Mesenteric fat pad (tissue), 1 donor: ENCODE results near the gene ADAMTS3. TPM values are rescaled to one million over a fixed set of nuclear protein-coding genes. Genes with fewer than 3 reads are reported as not detected.

ENCODE experiments used
- DNase-seq: peaks from one replicate; pipeline ENCODE4 v3.0.0-alpha.2; 2020; ENCODE audit warnings: low spot score
- total RNA-seq: library from RNA; stranded (reverse); fragmentation: NEBNext Ultra II Directional; extraction: Animal tissue kit (Norgen Biotek cat#: 25700); gene quantifications from one replicate; pipeline ENCODE4 v1.2.1, GENCODE V29; 2021
- donor health status: DM: yes; HTN: yes; CAD: no.

Gene ADAMTS3
- total RNA-seq, 1 donor from 2014 or later, result 2.1 TPM

DNA sequence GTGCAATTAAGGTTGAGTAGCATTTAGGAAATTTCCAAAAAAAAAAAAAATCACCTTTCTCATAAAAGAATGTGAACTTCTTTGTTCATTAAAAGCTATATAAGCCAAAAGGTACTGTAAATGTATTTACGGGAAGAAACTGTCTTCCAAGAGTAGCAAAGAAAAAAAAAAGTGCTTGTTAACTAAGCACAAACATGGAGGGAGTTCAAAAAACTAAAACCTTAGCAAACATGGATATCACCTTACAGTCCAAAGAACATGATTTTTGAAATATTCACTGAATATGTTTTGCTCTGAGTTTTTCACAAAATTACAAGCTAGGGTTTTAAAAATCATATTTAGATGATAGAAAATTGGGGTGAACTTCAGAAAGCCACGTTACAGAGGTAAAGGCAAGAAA is 217.5 kb downstream of the ADAMTS3 start:
- no peak for DNase-seq

- DNase-seq, result no peak
Measured at GRCh38 chr4:72348701-72349100, 220.3 kb downstream of the ADAMTS3 start.

- no peak for DNase-seq
Measured at GRCh38 chr4:72344418-72344817, 224.6 kb downstream of the ADAMTS3 start.

DNA sequence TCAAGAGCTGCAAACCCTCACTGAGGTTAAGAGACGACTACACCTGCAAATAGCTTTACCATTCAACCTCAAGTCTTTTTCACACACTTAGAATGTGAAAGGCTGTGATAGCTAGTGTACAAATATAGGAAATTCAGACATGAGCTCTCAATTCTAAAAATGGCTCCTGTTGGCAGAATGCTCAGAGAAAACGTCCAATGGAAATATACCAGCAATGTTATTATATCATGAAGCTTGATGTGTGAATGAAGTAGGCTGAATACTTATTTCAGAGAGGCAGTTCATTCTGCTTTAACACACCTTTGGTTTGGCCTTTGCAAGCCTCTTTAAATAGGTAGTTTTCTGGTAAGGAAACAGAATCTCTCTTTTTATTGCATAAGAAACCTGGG is 227.6 kb downstream of the ADAMTS3 start:
- DNase-seq, result no peak

- DNase-seq, result no peak
Measured at GRCh38 chr4:72340803-72341431, 228.1 kb downstream of the ADAMTS3 start.

DNA sequence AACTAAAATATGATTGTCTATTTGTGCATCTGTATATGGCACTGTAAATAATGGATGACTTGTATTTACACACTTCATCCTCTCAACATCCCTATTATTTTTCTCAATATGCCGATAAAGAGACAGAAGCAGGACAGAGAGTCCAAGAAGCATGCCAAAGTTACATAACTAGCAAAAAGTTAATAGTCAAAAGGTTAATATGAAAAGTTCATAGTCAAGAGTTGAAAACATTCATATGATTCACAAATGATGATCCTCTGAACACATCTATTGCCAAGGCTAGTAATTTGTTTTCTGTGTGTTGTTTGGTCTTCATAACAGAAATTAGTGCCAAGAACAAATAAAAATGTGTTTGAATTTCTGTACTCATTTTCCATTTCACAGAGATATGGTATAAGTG is 231.0 kb downstream of the ADAMTS3 start:
- no peak for DNase-seq

DNA sequence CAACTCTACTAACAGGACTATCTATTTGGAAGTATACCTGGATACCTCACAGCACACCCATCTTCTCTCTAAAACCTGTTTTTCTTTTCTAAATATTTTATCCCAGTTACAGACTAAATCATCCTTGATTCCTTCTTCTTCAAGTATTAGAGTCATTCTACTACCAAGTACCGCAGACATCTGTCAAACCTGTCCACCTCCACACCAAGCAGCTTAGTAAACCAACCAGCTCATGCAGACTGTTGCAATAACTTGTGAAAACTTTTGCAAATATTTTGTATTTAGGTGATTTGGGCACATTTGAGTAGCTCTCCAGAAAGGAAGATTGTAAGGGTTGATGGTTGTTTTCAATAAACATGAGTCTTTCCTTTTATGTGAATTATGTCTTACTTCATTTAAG is 238.6 kb downstream of the ADAMTS3 start:
- DNase-seq, result no peak

- DNase-seq, result no peak
Measured at GRCh38 chr4:72326692-72327632, 242.1 kb downstream of the ADAMTS3 start.

- no peak for DNase-seq
Measured at GRCh38 chr4:72325215-72325614, 243.8 kb downstream of the ADAMTS3 start.

- DNase-seq, result no peak
Measured at GRCh38 chr4:72323227-72323626, 245.8 kb downstream of the ADAMTS3 start.

DNA sequence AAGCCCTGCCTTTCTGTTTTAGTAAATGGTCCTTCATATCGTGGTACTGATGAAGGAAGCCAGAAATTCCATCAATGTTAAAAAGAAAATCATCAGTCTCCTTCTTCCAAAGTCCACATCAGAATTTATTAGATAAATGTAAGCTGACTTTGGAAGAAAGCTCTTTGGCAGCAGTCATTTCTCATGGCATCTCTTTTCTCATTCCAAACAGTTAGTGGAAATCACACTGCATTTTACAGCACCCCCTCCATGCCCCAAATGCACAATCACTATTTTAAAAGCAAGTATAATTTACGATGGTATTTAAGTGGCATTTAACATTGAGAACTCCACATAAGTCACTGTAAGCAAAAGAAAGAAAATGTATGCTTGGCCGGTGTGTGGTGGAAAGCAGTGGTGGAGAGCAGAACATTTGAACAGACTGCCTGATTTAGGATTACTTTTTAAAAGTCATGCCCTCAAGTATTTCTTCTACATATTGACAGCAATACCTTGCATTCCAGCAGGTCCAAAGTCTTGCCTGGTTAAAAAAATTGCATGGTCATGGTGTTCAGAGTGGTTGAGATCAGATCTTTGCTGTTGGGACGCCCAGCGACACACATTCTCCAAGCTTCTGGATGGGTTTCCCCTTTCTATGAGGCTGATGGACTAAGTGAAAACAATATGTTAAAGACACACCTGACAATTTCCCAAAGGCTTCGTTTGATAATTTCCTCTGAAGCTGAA is 248.6 kb downstream of the ADAMTS3 start:
- no peak for DNase-seq

- DNase-seq, result no peak
Measured at GRCh38 chr4:72319601-72320021, 249.4 kb downstream of the ADAMTS3 start.

DNA sequence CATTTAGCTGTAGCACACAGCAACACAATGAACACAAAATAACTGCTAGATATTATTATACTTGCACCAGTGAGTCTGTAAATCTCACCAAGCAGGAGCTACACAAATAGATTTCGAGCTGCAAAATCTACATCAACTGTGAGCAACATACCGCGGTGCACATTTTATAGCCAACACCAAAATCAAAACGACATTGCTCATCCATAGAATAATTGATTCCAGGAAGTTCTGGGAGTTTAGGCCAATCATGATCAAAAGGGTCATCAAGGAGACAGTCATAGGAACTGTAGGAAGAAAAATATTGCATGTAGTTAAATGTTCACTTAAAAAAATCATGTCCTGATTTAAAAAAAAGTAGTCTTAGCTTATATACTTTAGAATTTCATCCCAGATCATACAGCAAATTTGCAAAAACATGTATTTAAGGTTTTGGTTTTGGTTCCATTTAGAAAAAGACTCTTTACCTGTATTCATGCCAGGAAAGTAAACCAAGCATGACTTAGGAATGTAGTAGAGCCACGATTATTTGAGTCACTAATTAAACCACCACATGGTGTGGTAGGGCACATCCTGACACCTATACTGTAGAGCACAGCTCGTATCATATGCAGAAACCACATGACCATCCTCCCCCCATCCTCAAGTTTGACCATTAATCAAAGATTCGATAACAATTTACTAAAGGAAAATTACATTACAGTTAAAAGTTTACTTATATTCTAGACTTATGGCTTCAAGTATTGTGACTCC is 250.4 kb downstream of the ADAMTS3 start:
- no peak for DNase-seq

DNA sequence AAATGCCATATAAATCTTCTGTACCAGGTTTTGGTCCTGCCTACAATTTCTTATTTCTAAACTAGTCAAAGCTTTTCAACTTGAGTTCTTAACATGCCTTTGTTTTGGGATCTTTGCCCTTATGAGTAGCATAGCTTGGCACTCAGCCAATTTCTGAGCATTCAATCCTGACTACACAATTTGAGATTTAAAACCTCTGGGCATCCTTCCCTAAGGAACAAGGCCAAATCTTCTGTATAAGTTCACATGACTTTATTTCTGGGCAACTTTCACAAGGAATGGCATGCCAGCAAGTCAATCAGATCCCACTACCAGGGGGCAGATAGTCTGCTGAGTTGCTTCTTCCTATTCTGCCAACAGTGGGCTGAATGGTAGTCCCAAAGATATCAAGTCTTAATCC is 254.2 kb downstream of the ADAMTS3 start:
- no peak for DNase-seq

GRCh38 chr4:72313121-72313520 is 255.9 kb downstream of the ADAMTS3 start:
- no peak for DNase-seq

GRCh38 chr4:72312032-72312650 is 256.9 kb downstream of the ADAMTS3 start:
- DNase-seq, result no peak

DNA sequence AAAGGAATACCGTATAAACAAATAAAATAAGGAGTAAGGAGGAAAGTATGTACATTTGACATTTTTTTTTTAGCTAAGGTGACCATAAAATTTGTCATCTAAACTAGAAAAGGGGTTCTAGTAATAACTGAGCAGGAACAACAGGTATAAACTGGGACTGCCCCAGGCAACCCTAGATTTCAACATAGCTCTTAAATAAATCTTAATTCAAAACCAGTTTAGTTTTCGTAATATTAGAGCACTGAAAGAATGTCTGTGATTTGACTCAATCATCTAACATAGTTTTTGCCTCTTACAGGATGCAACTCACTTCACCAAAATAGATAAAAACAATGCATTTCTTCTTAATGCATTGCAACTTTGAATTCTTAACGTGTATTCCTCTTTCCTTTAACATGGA is 257.7 kb downstream of the ADAMTS3 start:
- DNase-seq, result no peak

GRCh38 chr4:72305620-72306019 is 263.4 kb downstream of the ADAMTS3 start:
- DNase-seq, result no peak

DNA sequence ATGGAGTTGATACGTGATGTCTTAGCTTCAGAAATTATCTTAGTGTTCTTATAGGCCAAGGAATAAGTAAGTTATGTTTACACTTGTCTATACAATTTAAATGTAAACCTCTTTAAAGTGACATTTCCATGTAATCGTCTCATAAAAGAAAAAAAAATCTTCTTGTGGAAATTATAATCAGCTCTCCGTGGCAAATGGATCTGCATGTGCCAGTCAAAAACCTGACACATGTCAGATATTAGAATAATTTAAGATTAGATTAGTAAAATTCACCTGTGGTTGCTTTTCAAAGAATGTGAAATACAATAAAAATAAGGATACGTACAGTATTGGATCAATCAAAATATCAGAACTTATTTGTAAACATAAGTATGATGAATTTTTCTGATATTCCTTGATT is 263.9 kb downstream of the ADAMTS3 start:
- DNase-seq, result no peak

DNA sequence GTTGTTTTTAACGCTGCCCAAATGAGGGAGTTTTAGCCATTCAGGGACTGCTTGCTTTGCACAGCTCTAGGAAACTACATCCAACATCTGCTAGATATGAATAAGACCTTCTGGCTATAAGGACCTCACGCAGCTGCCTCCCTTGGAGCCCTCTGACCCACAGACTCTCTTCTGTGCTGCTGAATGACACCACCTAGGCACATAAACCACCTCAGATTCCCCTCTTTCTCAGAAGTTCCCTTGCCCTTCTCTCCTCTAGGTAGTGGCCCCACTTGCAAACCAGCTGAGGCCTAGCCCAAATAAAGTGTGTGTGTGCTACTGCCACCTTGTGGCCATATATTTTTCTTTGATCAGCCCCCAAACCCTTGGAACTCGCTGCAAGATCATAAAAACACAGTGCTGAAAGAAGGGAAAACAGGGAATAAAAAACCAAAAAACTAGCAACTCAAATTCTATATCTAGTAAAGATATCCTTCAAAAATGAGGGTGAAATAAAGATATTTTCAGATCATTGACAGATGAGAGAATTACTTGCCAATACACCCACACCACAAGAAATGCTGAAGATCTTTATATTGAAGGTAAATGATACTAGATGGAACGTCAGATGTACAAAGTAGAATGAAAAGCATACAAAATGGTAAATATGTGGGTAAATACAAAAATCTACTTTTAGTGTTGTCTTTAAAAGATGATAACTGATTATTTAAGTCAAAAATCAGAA is 265.9 kb downstream of the ADAMTS3 start:
- DNase-seq, result no peak
